ENCODE results near the gene IZUMO4. TPM values are rescaled to one million over a fixed set of nuclear protein-coding genes. Genes with fewer than 3 reads are reported as not detected.

The IZUMO4 gene
- total RNA-seq, 2 experiments from 2014 or later: 7.5 to 8.5 TPM

DNA sequence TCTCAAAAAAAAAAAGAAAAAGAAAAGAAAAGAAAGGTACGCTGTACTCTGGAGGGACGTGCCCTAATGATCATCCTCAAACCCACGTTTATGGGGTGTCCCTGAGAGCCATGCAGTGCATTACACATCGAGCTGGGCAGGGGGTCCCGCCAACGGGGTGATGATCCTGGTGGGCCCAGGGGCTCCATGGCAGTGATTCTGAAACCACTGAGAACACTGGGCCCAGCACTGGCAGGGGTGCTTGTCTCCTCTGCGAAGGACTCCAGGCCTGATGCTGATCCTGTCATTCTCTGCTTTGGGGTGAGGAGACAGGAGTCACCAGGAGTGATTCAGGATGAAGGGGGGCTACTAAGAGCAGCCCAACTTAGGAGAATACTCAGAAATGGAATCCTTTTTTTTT is 19.3 kb upstream of the IZUMO4 start:
- ChIA-PET CTCF (interaction anchor here (1.8 kb wide), 1 partner anchor 58 kb away, joined by 5 read pairs; no protein-coding TSS in a partner anchor), POLR2A (no interaction called here)

DNA sequence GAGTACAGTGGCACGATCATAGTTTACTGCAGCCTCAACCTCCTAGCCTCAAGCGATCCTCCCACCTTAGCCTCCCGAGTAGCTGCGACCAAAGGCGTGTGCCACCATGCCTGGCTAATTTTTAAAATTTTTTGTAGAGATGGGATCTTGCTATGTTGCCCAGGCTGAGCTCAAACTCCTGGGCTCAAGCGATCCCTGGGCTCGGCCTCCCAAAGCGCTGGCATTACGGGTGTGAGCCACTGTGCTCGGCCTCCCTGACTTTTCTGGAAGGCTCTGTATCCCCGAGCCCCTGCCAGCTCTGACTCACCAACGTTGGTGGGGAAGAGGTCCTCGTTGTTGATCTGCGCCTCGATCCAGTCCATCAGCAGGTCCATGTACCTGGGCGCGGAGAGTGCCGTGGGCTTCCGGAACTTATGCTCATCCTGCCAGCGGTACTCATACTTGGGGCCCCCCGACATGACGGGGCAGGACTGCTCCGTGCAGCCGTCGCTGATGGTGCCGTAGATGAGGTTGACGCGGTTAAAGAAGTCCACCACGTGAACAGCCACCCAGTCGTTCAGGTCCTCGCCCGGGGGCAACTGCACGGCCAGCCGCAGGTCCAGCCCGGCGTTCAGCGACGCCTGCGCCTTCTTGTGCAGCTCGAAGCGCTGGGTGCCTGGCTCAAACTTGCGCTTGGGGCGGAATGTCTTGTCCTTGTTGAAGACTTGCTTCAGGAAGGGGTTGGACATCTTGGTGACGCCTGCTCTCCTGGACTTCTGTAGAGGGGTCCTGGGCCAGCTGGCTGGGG is 18.7 kb upstream of the IZUMO4 start:
- ChIA-PET CTCF (interaction anchor here (0.7 to 1.8 kb wide), 2 partner anchors 59 to 182 kb away, joined by 3 to 5 read pairs; no protein-coding TSS in a partner anchor), POLR2A (no interaction called here)

GRCh38 chr19:2079076-2079864 is 17.4 kb upstream of the IZUMO4 start:
- ChIA-PET POLR2A (no interaction called here), CTCF (no interaction called here)

- POLR2A ChIA-PET: interaction anchor here (0.6 kb wide), 1 partner anchor 9 kb away, joined by 4 read pairs; no protein-coding TSS in a partner anchor
- CTCF ChIA-PET: no interaction called here
Observed at GRCh38 chr19:2079865-2080301, 16.8 kb upstream of the IZUMO4 start.

DNA sequence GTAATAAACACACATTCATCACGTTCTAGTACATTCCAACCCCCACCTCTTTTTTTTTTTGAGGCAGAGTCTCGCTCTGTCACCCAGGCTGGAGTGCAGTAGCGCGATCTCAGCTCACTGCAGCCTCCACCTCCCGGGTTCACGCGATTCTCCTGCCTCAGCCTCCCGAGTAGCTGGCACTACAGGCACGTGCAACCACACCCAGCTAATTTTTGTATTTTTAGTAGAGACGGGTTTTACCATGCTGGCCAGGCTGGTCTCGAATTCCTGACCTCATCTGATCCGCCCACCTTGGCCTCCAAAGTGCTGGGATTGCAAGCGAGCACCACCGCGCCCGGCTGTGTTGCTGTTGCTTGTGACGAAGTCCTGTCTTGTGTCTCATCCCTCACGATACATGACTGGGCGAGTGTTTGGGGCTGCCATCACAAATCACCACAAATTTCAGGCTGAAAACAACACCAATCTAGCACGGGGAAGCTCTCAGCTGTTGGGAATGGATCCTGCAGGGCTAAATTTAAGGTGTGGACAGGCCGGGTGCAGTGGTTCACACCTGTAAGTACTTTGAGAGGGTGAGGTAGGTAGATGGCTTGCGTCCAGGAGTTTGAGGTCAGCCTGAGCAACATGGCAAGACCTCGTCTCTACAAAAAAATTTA is 16.3 kb upstream of the IZUMO4 start:
- ChIA-PET CTCF (interaction anchor here (1.2 kb wide), 1 partner anchor 10 kb away, joined by 3 read pairs; no protein-coding TSS in a partner anchor), POLR2A (interaction anchor here (0.5 to 1.2 kb wide), 3 partner anchors 10 to 43 kb away, joined by 3 to 4 read pairs (median 3); no protein-coding TSS in a partner anchor)

- POLR2A ChIA-PET: interaction anchor here (0.7 to 2.7 kb wide), 4 partner anchors 10 to 31 kb away, joined by 3 to 22 read pairs (median 6); partner anchors contain the start of genes MKNK2 and MOB3A
- CTCF ChIA-PET: interaction anchor here (0.7 to 3.4 kb wide), 6 partner anchors 13 to 63 kb away, joined by 3 to 13 read pairs (median 5); no protein-coding TSS in a partner anchor
Observed at GRCh38 chr19:2081873-2082810, 14.6 kb upstream of the IZUMO4 start.

- POLR2A ChIA-PET: interaction anchor here (0.7 to 2.7 kb wide), 5 partner anchors 9 to 245 kb away, joined by 3 to 22 read pairs (median 5); partner anchors contain the start of genes LSM7, MKNK2 and MOB3A
- CTCF ChIA-PET: interaction anchor here (0.6 to 3.4 kb wide), 9 partner anchors 12 to 477 kb away, joined by 3 to 13 read pairs (median 3); no protein-coding TSS in a partner anchor
Observed at GRCh38 chr19:2083174-2083854, 13.4 kb upstream of the IZUMO4 start.

GRCh38 chr19:2084993-2085720 is 11.6 kb upstream of the IZUMO4 start:
- CTCF ChIA-PET: interaction anchor here (0.6 to 3.4 kb wide), 9 partner anchors 9 to 509 kb away, joined by 3 to 13 read pairs (median 4); no protein-coding TSS in a partner anchor
- POLR2A ChIA-PET: interaction anchor here (0.5 to 0.8 kb wide), 5 partner anchors 11 to 641 kb away, joined by 3 to 7 read pairs (median 5); partner anchors contain the start of gene MOB3A

GRCh38 chr19:2086695-2087620 is 9.8 kb upstream of the IZUMO4 start:
- POLR2A ChIA-PET: interaction anchor here (0.5 to 1.2 kb wide), 4 partner anchors 35 to 496 kb away, joined by 3 to 15 read pairs (median 4); no protein-coding TSS in a partner anchor
- CTCF ChIA-PET: interaction anchor here (0.6 to 1.3 kb wide), 6 partner anchors 9 to 157 kb away, joined by 3 to 5 read pairs (median 4); partner anchors contain the start of gene MOB3A

DNA sequence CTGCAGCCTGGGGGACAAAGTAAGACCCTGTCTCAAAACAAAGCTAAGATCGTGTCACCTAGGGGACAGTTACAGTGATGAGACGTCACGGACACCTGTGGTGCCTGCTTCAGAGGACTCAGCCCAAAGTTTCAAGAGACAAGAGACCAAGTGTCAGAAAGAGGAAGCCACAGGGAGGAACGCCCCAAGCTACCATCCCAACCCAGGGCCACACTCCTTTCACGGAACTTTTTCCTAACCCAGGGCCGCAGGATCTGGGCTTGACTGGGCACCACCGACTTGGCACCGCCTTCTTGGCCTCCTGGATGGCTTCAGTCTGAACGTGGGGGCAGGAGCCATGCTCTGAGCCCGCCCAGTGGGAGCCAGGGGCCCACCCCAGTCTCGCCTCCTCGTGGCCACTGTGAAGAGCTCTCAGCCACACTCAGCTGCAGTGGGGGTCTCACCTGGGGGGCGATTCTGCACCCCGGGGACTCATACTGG is 9.1 kb upstream of the IZUMO4 start:
- ChIA-PET CTCF (interaction anchor here (0.6 to 1.3 kb wide), 6 partner anchors 8 to 157 kb away, joined by 3 to 5 read pairs (median 4); partner anchors contain the start of gene MOB3A), POLR2A (interaction anchor here (0.6 to 1.2 kb wide), 3 partner anchors 36 to 495 kb away, joined by 3 to 15 read pairs (median 4); no protein-coding TSS in a partner anchor)

DNA sequence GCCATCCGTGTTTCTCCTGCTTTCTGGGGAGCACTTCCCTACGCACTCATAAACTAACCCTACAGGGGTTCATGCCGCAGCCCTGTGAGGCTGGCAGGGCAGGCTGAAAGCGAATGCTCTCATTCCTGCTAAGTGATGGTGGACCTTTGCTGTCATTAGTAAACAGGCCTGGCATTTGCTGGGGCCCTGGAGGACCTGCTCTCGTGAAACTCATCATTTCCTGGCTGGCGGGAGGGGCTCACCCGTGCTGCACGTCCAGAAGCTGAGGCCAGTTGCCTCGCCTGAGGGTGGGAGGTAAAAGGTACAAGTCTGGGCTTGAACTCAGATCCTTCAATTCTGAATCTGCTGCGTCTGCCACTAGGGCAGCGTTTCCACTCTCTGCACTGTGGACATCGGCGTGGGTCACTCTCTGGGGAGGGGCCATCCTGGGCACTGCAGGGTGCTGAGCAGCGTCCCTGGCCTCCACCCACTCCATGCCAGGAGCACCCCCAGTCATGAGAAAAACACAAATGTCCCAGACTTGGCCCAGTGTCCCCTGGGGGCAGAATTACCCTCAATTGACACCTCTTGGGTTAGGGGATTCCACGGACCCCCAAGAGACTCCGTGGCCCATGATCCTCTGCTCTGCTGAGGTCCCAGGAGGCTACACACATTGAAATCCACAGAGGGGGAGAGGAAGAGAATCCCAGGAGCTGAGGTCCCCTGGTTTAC is 7.6 kb upstream of the IZUMO4 start:
- CTCF ChIA-PET: interaction anchor here (0.6 to 0.7 kb wide), 2 partner anchors 19 to 57 kb away, joined by 3 to 4 read pairs; no protein-coding TSS in a partner anchor

DNA sequence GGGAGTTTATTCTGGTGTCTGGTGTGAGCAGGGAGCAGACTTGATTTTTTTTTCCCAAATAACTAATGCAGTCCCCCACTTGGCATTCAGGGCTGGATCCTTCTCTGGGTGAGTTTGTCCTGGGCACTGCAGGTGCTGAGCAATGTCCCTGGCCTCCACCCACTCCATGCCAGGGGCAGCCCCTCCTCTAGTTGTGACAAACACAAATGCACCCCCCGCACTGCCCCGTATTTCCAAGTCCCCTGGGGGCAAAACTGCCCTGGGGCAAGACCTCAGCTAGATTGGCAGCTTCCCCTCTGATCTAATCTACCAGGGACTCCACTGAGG is 7.0 kb upstream of the IZUMO4 start:
- CTCF ChIA-PET: interaction anchor here (0.6 to 0.7 kb wide), 2 partner anchors 20 to 57 kb away, joined by 3 to 4 read pairs; no protein-coding TSS in a partner anchor
- POLR2A ChIA-PET: no interaction called here

More for the DNA sequence above, 7.6 kb upstream of the IZUMO4 start:
- POLR2A ChIA-PET: no interaction called here

DNA sequence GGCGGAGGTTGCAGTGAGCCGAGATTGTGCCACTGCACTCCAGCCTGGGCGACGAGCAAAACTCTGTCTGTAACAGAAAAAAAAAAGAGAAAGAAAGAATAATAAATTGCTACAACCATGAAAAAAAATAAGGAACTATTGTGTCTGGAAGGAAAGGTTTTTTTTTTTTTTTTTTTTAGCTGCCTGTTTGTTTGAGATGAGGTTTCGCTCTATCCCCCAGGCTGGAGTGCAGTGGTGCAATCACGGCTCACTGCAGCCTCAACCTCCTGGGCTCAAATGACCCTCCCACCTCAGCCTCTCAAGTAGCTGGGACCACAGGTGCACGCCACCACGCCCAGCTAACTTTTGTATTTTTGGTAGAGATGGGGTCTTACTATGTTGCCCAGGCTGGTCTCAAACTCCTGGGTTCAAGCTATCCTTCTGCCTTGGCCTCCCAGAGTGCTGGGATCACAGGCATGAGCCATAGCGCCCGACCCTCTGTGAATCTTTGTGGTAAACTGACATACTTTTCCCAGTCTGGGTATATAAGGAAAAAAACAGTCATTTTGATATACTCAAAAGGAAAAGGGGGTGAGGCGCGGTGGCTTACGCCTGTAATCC is 4.7 kb upstream of the IZUMO4 start:
- POLR2A ChIA-PET: interaction anchor here (0.6 to 1.6 kb wide), 2 partner anchors 9 to 40 kb away, joined by 5 to 6 read pairs; no protein-coding TSS in a partner anchor
- CTCF ChIA-PET: interaction anchor here (1.0 to 1.9 kb wide), 2 partner anchors 22 to 40 kb away, joined by 3 to 7 read pairs; no protein-coding TSS in a partner anchor

DNA sequence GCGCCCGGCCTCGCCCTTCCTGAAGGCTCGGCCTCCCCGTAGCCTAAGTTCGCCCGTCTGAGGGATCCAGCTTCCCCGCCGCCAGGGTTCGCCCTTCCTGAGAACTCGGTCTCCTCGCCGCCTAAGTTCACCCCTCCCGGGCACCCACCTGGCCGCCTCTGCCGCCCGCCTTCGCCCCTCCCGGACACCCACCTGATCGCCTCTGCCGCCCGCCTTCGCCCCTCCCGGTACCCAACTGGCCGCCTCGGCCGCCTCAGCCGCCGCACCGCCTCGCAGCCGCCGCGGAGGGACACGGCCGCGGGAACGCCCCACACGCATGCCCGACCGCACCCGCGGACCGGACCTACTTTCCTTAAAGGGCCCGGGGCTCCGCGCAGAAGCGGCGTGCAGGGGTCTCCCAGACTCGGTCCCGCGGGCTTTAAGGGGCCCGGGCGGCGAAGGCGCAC is 658 bp upstream of the IZUMO4 start, which contains the start of gene MOB3A:
TSS of gene MOB3A (minus strand) at position 293 of the 446 bp plus-strand sequence. CDS start 17,766 bp downstream, outside the sequence.
- CTCF ChIA-PET: interaction anchor here (0.8 to 2.3 kb wide), 4 partner anchors 9 to 150 kb away, joined by 3 to 11 read pairs (median 3); no protein-coding TSS in a partner anchor

More for the DNA sequence above, 658 bp upstream of the IZUMO4 start, which contains the start of gene MOB3A:
- POLR2A ChIA-PET: interaction anchor here (1.0 to 3.6 kb wide), 2 partner anchors 11 to 13 kb away, joined by 3 to 22 read pairs; no protein-coding TSS in a partner anchor
